AG09309 (cell line): ENCODE results near the gene CDKN1C.

Experiments used
- DNase-seq: peaks from one replicate; pipeline ENCODE4 v3.0.0-alpha.2; 2010; ENCODE audit warnings: low read depth
- H3K4me3 ChIP-seq: 2 replicates; pipeline ENCODE4 v1.5.1; 2011; ENCODE audit warnings: mild to moderate bottlenecking, low read depth, low read length, moderate library complexity; ENCODE audit not compliant: control insufficient read depth
- TF ChIP-seq, protein P1 (sequence below): IDR thresholded peaks from 2 replicates; pipeline ENCODE4 v1.5.1; 2011; ENCODE audit warnings: mild to moderate bottlenecking, low read depth, low read length, inconsistent platforms; ENCODE audit not compliant: insufficient read depth, control insufficient read depth; ENCODE audit errors: missing control alignments

CDKN1C gene

DNA sequence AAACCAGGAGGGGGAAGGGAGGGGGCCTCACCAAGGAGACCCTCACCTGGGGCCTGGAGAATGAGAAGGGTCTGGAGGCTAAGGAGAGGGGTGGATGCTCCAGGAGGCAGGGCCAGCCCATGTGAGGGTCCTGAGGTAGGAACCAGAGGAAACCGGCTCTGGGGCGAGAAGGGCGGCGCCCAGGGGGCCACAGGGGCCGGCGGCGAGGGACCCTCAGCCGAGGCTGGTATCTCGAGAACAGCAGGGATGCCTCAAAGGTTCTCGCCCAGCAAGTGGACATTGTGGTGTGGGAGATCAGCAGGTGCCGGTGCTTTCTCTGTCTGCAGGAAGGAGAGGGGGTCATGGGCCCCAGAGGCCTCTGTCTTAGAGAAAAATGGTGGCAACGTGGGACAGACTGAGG lies 47.9 kb downstream of the CDKN1C start:
- no peak overlapping the region for H3K4me3 ChIP-seq
- DNase-seq = no peak

DNA sequence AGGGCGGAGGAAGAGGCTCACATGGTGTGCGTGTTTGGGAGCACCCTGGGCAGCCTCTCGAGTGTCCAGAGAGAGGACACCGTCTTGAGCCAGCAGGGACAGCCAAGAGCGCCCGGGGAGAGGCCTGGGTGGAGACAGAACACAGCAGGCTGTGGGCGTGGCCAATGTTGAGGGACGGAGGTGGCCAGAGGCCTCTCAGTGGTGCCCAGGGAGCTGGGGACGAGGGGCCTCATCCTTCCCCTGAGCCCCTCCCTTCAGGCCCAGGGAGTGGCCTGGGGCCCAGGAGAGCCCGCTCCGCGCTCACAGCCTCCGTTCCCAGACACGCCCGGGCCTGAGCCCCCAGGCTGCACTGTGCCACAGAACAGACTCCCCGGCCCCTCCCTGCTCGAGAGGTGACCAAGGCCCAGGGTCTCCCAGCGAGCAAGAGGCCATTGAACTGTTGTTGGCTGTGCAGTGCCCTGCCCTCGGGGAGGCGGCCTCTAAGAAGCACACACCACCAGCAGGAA lies 48.4 kb downstream of the CDKN1C start:
- DNase-seq = no peak

More for the DNA sequence above, 47.9 kb downstream of the CDKN1C start:
- TF ChIP-seq, protein P1, sequence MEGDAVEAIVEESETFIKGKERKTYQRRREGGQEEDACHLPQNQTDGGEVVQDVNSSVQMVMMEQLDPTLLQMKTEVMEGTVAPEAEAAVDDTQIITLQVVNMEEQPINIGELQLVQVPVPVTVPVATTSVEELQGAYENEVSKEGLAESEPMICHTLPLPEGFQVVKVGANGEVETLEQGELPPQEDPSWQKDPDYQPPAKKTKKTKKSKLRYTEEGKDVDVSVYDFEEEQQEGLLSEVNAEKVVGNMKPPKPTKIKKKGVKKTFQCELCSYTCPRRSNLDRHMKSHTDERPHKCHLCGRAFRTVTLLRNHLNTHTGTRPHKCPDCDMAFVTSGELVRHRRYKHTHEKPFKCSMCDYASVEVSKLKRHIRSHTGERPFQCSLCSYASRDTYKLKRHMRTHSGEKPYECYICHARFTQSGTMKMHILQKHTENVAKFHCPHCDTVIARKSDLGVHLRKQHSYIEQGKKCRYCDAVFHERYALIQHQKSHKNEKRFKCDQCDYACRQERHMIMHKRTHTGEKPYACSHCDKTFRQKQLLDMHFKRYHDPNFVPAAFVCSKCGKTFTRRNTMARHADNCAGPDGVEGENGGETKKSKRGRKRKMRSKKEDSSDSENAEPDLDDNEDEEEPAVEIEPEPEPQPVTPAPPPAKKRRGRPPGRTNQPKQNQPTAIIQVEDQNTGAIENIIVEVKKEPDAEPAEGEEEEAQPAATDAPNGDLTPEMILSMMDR = no peak

DNA sequence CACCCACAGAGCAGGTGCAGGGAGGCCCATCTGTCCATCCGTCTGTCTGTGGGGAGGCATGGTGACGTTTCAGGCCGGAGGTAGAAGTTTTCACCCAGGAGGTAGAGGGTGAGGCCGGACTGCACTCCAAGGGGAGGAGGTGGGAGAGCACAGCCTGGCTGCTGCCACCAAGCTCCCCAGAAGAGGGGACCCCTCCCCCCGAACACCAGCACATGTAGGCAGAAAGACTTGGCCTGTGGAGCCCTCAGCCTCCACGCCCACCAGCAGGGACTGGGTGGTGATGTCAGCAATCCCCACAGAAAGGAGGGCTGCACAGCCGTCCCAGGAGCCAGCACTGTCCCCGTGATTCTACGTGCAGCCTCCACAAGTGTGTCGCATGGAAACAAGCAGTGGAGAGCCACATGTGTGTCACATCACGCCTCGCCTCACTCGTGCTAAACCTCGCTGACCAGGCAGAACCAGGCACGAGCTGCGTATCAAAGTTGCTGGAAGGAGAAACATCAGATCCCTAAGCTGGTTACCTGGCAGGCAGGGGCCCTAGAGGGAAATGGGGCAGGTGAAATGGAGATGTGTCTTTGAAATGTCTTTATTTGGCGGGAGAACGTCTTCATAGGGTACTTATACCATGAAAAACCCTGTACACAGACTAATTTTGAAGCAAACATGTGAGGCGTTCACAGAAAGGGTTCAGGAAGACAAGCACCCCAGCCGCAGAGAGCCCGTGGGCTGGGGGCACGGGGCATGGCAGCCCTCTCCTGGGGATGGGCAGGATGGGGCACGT lies 49.1 kb downstream of the CDKN1C start:
- TF ChIP-seq, protein P1 = no peak
- H3K4me3 ChIP-seq = no peak overlapping the region
- DNase-seq = no peak

More for the DNA sequence above, 48.4 kb downstream of the CDKN1C start:
- no peak overlapping the region for H3K4me3 ChIP-seq
- TF ChIP-seq, protein P1 = peak; percentile 13

DNA sequence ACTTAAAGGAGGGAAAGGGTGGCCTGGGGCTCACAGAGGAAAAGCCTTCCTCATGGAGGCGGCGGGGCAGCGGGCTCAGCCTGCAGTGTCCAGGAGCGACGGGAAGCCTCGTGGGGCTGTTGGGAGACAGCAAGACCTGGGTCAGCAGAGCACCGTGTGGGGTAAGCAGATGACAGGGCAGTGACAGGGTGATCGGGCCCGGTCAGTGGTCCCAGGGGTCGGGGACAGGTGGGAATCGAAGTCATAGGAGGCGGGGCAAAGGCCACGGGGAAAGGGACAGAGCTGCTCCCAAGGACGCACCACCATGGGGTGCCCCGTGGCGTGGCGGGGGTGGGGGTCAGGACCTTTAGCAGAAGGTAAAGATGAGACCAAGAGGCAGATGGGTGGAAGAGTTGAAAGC lies 49.8 kb downstream of the CDKN1C start:
- no peak overlapping the region for H3K4me3 ChIP-seq
- TF ChIP-seq, protein P1 = no peak
- no peak for DNase-seq

DNA sequence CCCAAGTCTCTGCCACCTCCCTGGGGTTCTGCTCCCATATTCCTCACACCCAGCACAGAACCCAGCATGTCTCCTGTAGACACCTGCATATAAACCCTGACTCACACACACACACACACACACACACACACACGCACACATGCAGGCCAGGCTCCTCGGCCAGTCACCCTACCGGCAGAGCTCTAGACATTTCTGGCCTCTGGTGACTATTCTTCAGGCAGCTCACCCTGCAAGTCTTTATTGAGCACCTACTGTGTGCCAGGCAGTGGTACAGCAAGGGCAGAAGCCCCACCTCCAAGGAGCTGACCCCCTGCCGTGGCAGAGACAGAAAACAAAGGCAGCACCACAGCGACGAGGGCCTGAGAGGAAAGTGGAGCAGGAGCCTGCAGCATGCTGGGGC lies 50.3 kb downstream of the CDKN1C start:
- H3K4me3 ChIP-seq = no peak overlapping the region
- DNase-seq = no peak
- TF ChIP-seq, protein P1 = no peak

DNA sequence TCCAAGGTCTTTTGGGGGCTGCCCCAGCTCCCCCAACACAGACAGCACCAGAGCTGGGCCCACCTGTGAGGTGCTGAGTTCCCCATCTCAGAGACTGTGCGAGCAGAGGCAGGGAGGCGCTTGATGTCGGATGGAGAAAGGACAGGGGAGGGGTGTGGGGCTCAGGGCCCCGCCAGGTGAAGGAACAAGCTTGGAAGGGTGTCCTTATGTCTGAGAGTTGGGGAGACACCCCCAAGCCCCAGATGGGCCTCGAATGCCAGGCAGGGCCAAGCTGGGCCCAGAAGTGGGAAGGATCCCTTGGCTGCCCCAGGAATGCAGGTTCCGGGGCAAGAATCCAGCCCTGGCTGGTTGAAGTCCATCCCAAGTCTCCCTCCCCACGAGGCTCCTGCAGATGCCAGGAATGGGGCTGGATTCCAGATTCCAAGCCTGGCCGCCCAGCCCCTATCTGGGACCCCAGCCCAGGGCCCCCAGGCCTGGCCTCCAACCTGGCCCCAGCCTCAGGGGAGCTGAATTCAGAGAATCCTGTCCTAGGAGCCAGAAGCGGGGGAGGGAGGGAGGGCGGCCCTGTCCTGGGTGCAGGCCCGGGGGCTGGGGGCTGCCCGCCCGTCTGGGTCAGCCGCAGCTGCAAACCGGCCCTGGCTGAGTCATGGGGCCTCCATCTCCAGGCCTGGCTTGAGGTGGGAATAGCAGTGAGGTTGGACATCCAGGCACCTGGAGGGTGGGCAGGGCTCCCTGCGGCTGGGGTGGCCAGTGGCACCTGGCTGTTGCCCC lies 50.9 kb downstream of the CDKN1C start:
- DNase-seq = no peak
- TF ChIP-seq, protein P1 = no peak
- no peak overlapping the region for H3K4me3 ChIP-seq
